Measurements from ENCODE around the gene DTNA.
"Not testable (repeated sequence)": the region's sequence is repeated elsewhere in the genome, so short reads cannot be mapped to it uniquely, and the experiment has no call there.

The DTNA gene
- 0 to 0.37 (median 0.36) reads per million in 4 experiments for total RNA-seq

DNA sequence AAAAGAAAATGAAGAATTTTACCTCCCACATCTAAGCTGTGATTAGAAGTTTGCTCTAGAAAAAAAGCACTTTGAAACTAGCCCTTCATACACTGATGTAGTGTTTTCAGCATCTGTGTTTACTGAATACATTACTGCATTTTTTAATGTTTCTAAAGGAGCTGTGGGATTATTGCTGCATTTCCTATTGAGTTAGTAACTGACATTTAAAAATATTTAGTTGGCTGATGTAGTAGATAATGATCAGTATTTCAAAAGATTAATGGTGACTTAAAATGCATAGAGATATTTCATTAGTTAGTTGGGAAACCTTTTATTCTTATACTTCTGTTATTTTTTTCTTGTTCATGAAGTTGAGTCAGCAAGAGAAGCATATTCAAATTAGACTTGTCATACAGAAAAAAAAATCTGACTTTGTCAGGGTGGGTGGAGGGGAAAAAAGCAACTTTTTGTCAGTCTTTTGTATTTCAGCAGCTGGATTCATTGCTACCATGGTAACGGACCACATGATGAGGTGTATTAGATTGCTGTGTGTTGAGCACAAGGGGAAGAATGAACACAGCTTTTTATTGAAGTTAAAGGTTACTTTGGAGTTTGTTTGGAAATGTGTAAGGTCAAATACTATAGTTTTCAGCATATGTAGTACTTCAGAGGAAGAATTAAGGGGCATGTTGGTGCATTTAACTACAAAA is at the start of gene DTNA:
DTNA (plus strand) TSS at position 549 of the 692 bp plus-strand sequence. CDS start 45,679 bp downstream, outside the sequence.
- no peak for DNase-seq

DNA sequence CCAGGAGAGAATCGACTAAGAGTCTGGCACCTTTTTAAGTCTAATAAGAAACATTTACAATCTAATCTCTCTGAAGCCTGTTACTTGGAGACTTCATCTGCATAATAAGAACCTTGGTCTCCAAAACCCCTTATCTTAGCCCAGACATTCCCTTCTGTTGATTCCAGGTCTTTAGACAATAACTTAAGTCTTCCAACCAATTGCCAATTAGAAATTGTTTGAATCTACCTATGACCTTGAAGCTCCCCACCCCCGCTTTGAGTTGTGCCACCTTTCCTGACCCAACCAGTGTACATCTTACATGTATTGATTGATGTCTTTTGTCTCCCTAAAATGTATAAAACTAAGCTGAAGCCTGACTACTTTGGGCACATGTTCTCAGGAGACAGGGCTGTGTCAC is 49.5 kb upstream of the DTNA start:
- no peak for DNase-seq

DNA sequence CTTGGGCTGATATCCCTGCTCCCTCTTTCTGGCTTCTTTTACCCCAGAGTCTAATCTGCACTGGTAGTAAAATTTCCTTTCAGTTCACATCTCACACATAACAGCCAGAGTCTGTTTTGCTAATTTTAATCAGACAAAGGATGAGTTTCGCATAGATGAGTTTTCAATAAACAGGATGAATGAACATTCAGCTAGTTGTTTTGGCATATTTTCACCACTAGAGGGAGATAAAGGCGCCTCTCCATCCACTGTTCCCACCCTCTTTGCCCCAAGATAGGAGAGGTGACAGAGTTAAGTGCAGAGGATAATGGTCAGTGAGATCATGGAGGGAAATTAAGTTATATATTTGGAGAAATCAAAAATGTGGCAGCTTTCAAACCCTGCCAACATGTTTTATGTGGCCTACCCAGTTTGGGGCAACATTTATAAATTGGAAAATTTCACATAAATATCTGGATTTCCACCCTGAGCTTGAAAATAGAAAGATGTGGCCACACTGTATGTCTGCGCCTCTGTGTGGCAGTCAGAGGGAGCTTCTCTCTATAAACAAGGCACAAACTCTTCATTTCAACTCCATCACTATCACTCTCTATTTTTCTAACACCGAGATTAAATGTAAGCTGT is 48.5 kb upstream of the DTNA start:
- no peak for DNase-seq

DNA sequence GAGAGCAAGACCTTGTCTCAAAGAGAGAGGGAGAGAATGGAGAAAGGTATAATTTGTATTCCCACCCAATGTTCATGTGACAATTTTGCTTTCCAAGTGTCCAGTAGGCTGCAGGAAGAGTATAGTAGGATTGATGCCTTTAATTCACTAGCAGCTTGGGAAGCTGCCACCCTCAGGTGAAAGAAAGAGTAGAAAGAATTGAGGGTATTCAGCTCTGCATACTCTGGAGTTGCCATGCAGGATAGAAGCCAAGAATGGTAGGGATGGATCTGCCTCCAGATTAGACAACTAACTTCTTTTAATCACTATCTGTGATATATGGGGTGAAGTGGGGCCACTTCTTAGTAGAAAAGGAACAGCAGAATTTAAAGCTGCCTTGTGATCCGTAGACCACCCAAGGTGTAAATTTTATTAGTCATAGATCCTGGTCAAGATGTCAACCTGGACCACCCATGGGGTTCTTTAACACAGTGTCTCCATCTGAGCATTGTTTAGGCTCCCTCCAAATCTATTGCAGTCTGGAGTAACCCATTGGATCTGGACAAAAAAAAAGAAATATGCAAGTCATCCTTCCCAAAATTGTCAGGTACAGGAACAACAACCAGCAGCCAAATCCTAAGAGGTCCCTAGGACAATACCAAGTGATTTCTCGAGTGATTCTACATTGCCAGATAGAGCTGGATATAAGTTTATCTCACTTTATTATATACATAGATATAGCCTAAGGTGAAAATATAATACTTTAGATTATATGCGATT is 33.1 kb upstream of the DTNA start:
- DNase-seq = no peak

DNA sequence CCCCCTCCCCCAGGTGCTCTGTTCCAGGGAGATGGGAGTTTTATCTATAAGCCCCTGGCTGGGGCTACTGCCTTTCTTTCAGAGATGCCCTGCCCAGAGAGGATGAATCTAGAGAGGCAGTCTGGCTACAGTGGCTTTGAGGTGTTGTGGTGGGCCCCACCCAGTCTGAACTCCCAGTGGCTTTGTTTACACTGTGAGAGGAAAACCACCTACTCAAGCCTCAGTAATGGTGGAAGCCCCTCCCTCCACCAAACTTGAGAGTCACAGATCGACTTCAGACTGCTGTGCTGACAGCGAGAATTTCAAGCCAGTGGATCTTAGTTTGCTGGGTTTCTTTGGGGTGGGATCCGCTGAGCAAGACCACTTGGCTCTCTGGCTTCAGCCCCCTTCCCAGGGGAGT is 20.3 kb upstream of the DTNA start:
- DNase-seq = not testable (repeated sequence)

DNA sequence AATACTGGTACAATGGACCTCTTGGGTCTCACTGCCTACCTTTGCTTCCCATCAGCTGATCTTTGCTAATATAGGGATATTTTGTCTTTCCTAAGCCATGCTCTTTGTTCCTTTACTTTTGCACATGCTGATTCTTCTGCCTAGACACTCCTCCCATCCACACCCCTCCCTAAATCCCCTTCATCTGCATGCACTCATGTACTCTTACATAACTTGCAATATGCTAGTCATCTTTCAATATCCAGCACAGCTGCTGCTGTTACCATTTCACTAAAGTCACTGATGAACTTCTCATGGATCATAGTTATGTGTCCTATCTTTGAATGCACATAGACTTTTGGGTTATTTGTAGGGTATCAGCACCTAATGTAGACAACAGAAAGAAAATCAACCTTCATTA is 18.5 kb upstream of the DTNA start:
- DNase-seq = no peak

DNA sequence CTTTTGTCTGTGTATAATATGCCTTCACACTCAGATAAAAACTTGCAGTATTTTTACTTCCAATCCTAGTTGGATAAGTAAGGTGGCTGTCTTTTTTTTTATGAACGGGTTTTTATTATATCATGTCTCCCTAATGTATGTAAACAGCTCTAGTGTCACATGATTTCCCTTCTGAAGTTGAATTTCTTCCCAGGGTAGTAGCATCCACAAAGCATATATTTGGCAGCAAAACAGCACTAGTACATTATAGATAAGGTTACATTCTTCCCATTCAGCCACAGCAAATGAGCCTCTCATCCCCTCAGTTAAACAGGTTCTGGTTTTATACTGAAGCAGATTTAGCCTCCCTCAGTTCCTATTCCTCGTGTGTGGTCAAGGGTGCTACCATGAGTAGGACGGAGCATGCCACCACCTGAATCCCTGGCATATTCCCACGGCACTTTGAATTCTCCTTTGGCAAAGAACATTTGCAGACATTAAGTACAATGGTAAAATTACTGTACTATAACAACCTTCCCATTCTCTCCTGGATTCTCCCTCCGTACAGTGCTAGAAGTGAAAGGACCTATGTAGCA is 15.4 kb upstream of the DTNA start:
- DNase-seq = no peak

DNA sequence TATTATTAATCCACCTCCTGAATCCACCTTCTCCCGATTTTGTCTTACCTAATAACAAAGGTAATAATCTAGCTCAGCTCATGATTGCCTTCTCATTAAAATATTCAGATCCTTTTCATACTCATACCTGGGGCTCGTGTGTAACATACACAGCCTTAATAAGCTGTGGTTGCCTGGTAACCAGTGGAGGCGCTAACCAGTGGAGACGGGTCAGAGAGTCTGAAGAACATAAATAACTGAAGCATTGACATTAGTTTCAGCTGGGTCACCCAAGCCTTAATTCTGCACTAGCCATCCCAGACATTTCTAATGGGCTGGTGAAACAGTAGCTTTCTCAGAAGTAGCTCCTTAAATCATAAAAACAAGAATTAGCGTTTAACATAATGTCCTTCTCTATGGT is 14.8 kb upstream of the DTNA start:
- DNase-seq = no peak

DNA sequence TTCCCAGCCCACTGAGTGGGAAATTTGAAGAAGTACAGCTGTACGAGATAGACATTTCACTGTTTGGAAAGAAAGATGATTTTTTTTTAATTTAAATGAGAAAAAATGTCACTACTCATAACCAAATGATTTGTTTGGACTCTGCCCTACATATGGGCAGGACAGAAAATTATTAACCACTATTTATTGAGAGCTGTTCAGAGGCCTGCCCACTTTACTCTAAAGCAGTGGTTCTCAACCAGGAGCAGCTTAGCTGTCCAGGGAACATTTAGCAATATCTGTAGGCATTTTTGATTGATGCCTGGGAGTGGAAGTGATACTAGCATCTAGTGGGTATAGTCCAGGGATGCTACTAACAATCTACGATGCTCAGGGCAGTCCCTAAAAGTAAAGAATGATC is 13.4 kb upstream of the DTNA start:
- no peak for DNase-seq

DNA sequence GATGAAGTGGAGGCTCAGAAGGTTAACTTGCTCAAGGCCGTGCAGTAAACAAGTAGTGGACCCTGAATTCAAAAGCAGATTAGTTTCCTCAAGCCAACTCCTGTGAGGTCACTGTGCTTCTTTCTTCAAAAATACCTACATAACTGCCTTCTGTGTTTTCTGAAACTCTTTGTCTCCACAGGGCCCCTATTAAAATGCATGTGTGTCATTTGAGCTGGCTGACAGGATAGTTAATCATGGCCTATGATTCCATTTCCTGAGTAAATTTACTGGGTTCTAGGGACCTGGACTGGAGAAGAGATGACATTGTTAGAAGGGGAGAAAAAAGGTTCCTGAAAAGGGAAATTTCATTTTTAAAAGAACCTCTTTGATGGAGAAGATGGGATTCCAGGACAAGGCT is 12.9 kb upstream of the DTNA start:
- DNase-seq = no peak

DNA sequence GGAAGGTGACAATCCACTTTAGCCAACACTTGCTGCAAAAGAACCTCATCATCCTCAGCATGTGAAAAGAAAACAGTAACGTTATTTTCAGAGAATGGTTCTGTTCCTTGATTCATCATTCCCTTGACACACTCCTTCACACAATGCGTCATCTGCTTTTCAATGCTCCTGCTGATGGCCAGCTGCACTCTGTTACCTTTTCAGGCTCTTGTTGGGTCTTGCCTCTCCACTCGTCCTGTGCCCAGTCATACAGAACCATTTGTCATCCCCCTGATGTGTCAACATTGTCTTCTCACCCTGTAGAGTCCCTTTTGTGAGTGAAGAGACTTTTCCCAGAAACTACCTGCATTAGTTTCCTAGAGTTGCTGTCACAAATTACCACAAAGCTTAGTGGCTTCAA is 12.2 kb upstream of the DTNA start:
- no peak for DNase-seq

DNA sequence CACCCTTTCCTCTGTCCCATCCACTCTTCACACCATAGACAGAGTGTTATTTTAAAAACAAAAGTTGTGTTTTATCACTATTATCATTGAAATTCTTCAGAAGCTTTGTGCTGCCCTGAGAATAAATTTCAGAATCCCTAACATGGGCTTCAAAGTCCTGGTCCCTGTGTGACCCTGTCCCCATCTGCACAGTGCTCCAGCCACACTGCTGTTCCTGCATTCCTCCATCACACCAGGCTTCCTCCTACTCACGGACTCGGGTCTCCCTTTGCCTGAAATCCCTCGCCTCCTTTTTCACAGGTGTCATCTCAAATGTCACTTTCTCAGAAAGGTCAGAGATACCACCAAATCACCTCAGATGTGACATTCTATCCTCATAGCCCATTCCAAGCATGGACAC is 8.2 kb upstream of the DTNA start:
- DNase-seq = no peak

DNA sequence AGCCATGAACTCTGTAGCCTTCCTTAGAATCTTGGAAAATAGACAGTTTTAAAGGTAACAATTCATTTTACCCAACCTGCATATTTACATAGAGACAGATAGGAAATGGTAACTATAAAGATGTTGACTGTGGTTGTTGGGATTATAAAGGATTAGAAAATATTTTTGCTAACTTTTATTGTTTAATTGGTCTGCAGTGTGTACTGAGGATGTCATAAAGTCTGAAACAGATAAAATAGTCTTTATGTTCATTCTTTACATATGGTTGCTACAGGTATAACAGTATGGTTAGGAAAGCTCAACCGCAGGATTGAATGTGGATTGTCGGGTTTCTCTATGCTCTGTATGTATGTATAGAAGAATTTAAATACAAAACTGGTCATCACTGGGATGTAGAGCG is 7.3 kb upstream of the DTNA start:
- DNase-seq = no peak

DNA sequence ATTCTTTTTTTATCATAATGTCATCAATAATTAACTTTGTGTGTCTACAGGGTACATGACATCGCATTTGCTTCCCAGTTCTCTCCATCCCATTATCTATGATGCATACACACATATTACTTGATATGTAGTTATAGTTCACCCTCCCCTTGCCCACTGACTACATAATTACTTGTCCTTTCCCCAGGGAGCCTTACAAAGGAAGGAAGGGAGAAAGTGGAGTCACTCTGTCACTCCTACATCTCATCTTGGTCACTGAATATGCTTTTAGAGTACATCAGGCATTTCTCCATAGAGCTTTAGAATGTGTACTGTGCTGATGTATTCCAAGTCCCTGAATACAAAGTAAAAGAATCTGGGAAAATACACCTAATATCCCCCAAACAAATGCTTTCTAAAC is 6.0 kb upstream of the DTNA start:
- no peak for DNase-seq

DNA sequence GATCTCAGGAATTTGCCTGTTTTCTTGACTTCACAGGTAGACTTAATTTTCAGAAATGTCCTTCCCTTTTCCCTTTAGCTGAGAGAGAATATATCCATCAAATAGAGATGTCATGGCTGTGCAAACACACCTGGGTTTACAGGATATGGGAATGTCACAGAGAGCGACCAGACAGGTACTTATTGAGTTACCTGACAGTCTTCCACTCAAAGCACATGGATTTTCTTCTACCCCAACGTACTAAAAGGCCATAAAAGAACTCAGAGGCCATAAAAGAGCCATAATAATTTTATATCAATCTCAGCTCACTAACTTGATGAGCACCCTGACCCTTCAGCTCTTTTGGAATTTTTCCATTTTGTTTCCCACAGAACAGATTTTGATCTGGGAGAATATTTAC is 5.3 kb upstream of the DTNA start:
- no peak for DNase-seq

DNA sequence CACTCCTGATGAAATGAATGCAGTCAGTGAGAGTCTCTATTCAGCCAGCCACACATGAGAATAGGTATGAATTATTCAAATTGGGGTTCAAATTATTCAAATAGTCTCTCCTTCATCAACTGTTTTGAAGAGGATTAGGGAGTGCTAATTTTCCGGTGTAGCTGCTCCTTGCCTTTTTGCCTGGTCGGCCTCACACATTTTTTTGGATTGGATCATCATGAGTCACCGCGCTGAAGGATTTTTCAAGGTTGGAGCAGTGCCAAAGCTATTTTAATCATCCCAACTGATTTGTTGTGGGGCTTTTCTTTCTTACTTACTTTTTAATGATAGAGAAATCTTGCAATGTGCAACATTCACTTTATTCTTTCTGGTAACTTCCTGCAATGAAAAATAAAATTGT is 2.4 kb upstream of the DTNA start:
- no peak for DNase-seq

DNA sequence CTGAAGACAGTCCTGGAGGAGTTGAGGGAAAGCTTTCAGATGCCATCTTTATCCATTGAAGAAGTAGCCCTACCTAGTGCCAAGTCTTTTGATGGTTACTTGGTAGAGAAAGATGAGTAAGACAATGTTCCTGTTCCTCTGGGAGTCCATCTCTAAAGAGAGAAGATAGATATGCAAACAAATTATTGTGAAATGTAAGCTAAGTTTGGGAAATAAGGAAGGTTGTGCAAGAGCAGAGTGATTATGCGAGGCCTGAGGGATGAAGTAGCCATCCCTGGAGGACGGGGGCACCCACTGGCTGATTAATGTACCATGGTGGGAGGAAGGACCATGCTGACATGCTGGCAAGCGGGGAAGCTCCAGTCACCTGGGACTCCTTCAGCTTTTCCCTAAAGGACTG is 994 bp upstream of the DTNA start:
- no peak for DNase-seq

DNA sequence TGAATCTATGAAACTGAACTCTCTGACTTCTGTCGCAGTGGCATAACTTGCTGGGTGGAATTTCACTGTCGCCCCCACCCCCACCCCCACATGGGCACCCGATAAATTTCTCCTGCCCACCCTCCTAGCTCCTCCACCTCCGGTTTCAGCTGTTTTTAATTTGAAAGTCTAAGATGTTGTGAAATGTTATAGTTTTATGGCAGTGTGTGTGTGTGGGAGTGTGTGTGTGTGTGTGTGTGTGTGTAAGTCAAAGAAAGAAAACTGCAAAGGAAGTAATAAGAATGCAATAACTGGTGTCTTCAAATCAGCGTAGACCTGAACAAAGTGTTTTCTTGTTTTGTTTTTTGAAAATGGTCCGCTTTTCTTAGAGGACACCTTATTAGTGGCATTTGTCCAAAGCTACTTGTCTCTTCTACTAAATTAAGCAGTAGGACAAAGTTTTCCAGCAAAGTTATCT is 388 bp downstream of the DTNA start:
- no peak for DNase-seq

DNA sequence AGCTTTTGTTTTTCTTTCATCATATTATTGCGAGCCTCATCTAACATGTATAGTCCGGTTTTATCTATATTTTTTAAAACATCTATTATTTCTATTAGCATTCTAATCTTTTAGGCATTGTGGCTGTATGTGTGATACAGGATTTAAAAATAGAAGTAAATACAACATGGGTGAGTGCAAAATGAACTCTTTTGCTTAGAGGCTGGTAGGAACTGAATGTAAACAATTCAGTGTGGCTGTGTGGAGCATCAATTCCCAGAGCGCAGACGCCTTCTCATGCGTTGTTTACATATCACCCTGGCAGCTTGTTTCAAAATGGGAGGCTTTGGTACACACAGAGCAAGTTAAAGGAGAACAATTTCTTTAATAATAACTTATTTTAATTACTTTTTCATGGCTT is 836 bp downstream of the DTNA start:
- no peak for DNase-seq

DNA sequence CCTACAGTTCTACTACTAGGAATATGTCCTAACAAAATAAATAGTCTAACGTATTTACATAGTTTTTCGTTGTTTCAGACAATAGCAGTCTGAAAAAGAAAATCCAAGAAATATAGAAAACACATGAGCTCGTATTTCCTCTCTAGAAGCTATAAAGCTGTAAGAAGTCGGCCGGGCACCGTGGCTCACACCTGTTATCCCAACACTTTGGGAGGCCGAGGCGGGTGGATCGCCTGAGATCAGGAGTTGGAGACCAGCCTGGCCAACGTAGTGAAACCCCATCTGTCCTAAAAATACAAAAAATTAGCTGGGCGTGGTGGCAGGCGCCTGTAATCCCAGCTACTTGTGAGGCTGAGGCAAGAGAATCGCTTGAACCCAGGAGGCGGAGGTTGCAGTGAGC is 6.0 kb downstream of the DTNA start:
- not testable (repeated sequence) for DNase-seq

DNA sequence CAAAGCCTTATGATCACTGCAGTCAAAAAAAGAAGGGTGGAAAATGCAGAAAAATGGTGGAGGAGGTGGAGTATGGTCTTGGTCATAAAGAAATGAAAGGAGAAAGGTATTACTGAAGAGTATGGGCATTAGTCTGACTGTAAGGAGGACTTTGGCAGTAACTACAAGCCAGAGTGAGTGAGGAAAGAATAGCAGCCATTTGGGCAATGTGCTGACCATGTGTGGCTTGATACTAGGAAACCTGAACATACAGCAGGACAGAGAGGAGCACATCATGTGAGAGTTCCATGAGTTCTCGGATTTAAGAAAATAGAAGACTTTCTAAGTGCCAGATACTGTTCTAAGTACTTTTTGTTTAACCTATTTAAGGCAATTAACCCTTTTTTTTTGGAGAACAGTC is 8.5 kb downstream of the DTNA start:
- no peak for DNase-seq

DNA sequence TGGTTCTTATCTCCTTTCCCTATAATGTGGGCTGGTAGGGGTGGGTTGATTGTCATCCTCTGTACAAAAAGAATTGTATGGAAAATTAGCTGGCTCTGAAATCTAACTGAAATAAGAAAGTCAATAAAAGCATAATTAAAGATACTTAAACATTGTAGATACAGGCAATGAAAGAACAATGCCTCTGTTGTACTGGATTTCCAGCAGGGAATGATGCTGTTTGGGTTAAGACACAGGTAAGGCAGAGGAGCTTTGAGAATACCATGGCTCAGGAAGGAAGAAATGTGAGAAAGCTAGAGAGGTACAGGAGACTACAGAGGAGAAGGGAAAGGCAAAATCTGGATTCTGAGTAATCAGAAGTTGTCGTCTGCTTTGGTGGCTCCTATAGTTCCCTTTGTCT is 10.1 kb downstream of the DTNA start:
- no peak for DNase-seq

DNA sequence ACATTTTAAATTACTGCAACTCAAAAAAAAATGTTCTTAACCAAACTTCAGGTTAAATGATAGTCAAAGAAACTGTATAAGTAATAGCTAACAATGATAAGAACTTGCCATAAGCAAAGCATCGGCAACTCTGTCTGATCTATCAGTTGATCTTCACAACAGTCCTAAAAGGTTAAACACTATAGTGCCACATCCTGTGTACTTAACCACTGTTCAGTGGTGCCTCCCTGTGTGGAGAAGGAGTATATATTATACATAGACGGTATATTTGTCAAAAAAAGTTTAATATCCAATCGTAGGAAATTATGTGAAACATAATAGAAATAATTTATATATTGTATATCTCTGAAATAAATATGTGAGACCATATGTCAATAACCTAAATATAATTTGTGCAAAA is 13.0 kb downstream of the DTNA start:
- DNase-seq = no peak

DNA sequence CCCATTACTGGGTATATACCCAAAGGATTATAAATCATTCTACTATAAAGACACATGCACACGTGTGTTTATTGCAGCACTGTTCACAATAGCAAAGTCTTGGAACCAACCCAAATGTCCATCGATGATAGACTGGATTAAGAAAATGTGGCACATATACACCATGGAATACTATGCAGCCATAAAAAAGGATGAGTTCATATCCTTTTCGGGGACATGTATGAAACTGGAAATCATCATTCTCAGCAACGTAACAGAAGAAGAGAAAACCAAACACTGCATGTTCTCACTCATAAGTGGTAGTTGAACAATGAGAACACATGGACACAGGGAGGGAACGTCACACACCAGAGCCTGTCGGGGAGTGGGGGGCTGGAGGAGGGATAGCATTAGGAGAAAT is 15.6 kb downstream of the DTNA start:
- DNase-seq = not testable (repeated sequence)
